Retinal pigment epithelial cell (primary cell): ENCODE results near the gene TOMM40.
"Not testable (repeated sequence)": the region's sequence is repeated elsewhere in the genome, so short reads cannot be mapped to it uniquely, and the experiment has no call there.

Source experiments
- DNase-seq: peaks from one replicate; pipeline ENCODE4 v3.0.0-alpha.2; 2010; ENCODE audit warnings: low read depth
- H3K4me3 ChIP-seq: 2 replicates; pipeline ENCODE4 v1.5.1; 2011; ENCODE audit warnings: mild to moderate bottlenecking, low read length, control low read depth, moderate library complexity
- TF ChIP-seq, protein P1 (sequence below): conservative IDR thresholded peaks from 2 replicates; pipeline ENCODE4 v1.5.1; 2011; ENCODE audit warnings: low read depth, low read length, control low read depth, inconsistent platforms

The TOMM40 gene

DNA sequence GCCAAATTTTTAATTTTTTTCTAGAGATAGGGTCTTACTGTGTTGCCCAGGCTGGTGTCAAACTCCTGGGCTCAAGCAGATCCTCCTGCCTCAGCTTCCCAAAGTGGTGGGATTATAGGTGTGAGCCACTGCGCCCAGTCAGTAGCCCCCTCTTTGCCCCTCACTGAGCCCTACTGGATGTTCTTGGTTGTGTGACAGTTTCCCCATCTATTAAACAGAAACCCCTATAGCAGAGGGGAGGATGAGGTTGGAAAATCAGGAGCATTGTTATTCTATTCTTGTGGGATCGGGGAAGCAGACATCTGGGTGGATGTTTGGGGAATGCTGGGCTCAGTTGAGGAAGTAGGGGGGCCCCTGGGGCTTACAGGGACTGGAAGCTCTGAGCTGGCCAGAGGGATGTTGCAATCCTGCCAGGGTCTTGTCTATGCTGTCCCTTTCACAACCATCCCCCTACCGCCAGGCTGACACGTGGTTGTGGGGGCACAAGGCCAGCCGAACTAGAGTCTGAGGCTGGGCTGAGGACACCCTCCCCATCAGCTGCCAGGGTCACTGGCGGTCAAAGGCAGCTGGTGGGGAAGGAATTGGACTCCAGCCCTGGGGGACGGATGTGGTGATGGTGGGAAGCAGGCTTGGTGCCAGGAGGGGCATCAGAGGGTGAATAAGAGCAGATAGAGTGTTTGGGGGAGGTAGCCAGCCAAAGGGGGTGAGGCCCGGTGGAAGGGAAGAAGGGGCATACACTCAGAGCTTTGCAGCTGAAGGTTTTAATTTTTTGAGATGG lies 34.2 kb downstream of the TOMM40 start:
- no peak overlapping the region for H3K4me3 ChIP-seq
- TF ChIP-seq, protein P1, sequence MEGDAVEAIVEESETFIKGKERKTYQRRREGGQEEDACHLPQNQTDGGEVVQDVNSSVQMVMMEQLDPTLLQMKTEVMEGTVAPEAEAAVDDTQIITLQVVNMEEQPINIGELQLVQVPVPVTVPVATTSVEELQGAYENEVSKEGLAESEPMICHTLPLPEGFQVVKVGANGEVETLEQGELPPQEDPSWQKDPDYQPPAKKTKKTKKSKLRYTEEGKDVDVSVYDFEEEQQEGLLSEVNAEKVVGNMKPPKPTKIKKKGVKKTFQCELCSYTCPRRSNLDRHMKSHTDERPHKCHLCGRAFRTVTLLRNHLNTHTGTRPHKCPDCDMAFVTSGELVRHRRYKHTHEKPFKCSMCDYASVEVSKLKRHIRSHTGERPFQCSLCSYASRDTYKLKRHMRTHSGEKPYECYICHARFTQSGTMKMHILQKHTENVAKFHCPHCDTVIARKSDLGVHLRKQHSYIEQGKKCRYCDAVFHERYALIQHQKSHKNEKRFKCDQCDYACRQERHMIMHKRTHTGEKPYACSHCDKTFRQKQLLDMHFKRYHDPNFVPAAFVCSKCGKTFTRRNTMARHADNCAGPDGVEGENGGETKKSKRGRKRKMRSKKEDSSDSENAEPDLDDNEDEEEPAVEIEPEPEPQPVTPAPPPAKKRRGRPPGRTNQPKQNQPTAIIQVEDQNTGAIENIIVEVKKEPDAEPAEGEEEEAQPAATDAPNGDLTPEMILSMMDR: no peak
- no peak for DNase-seq

DNA sequence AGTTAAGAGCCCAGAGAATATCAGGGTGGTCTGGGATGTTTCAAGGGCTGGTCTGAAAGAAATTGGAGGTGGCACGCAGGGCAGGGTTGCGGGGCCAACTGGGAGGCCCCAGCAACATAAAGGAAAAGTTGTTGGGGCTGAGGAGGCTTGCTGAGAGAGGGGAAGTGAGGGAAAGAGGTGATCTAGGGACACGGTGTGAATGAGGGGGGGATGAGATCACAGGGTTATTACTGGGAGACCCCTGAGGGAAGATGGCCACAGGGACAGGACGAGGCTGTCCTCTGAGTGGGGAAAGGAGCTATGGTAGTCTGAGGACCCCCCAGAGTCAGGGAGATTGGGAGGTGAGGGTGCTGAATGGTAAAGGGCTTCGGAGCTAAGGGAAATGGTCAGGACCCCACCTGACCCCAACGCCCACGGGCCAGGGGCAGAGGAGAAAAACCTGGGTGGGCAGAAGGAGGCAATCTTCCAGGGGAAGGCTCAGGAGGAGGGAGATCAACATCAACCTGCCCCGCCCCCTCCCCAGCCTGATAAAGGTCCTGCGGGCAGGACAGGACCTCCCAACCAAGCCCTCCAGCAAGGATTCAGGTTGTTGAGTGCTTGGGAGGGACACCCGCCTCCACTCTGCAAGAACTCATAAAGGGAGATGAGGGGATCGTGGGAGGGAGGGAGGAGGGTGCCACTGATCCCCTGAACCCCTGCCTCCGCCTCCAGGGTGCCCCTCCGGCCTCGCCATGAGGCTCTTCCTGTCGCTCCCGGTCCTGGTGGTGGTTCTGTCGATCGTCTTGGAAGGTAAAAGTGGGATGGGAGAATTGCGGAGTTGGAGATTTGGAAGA lies 35.4 kb downstream of the TOMM40 start:
- not testable (repeated sequence) for DNase-seq
- H3K4me3 ChIP-seq: peak overlapping the region; percentile 22

DNA sequence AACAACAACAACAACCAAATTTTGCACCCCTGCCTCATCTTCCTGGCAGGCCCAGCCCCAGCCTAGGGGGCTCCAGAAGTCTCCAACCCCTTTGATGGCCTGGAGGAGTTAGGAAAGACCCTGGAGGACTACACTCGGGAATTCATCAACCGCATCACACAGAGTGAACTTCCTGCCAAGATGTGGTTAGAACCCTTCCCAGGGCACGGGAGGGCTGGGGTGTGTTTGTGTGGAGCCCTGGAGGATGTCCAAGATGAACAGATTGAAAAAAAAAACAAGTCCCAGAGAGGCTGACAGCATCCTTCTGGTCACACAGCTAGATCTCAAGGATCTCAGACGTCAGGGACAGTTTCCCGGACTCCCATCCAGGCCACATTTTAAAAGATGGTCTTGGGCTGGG lies 36.7 kb downstream of the TOMM40 start:
- no peak overlapping the region for H3K4me3 ChIP-seq
- no peak for DNase-seq
- TF ChIP-seq, protein P1: no peak

DNA sequence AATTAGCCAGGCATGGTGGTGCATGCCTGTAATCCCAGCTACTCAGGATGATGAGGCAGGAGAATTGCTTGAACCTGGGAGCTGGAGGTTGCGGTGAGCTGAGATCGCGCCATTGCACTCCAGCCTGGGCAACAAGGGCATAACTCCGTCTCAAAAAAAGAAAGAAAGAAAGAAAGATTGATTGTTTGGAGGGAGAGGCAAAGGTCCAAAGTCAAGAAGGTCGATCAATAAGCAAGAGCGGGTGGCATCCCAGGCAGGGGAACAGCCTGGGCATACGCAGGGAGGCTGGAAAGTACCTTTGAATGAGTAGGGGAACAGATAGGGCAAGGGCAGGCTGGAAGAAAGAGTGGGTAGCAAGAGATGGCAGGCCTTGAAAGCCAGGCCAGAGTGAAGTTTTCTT lies 39.0 kb downstream of the TOMM40 start:
- TF ChIP-seq, protein P1: no peak
- no peak overlapping the region for H3K4me3 ChIP-seq
- DNase-seq: no peak

DNA sequence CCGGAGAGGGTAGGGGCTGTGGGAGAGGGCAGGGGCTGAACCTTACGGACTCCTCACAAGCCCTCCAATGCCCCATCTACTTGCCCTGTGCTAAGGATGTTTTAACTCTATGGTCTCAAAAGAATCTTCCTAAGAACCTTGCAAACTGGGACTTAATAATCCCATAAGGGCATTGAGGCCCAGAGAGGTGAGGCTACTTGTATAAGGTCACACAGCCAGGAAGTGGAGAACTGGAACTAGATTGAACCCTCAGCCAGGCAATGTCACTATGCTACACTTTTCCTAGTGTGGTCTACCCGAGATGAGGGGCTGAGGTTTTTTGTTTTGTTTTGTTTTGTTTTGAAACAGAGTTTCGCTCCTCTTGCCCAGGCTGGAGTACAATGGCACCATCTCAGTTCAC lies 40.5 kb downstream of the TOMM40 start:
- DNase-seq: no peak
- no peak overlapping the region for H3K4me3 ChIP-seq
- TF ChIP-seq, protein P1: no peak

DNA sequence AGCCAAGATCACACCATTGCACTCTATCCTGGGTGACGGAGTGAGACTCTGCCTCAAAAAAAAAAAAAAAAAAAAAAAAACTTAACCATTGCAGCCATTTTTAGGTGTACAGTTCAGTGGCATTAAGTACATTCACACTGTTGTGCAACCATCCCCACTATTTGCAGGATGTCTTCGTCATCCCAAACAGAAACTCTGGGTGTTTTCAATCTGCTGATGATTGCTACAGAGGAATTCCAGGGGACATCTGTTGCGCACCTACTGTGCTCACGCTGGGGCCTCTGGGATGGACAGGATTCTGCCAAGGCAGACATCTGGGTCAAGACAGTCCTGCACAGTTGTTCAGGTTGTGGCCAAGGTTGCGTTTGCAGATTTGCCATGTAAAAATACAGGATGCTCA lies 48.6 kb downstream of the TOMM40 start:
- TF ChIP-seq, protein P1: no peak
- no peak for DNase-seq
- no peak overlapping the region for H3K4me3 ChIP-seq

DNA sequence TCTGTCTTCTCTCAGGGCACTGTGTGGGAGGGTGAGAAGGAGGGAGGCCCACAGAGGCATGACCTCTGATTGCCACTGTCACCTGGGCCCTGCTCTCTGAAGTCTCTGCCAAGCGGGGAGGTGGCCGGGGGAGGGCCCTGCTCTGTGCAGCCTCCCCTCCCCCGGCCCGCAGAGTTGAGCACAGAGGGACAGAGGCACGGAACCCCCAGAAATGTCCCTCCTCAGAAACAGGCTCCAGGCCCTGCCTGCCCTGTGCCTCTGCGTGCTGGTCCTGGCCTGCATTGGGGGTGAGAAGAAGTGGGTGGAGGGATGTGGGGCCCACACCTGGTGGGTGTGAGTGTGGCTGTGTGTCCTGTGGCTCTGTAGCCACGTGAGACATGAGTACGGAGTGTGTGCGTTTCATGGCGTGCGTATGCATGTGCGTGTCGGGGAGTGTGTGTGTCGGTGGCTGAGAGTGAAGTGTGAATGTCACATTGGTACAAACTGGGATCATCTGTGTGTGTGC lies 51.1 kb downstream of the TOMM40 start, which contains the start of gene APOC4:
APOC4 (plus strand) TSS at position 171 of the 505 bp plus-strand sequence; CDS start at position 212, 41 bp downstream.
- DNase-seq: no peak
- TF ChIP-seq, protein P1: no peak
- H3K4me3 ChIP-seq: no peak within 1 kb of the TSS
